Spleen (tissue), 11 donors: Measurements from ENCODE around the gene ZFYVE16. TPM values are rescaled to one million over a fixed set of nuclear protein-coding genes. Genes with fewer than 3 reads are reported as not detected.
"Not testable (repeated sequence)": the region's sequence is repeated elsewhere in the genome, so short reads cannot be mapped to it uniquely, and the experiment has no call there.

ENCODE experiments used
- DNase-seq: peaks from one replicate; pipeline ENCODE4 v3.0.0-alpha.2; 2020
- H3K27ac ChIP-seq, 8 donors: fragments of 200-600 bp; sonication (generic) in 7 of 8; 1 replicate in 4 of 8; 2 replicates in 4 of 8; pipeline versions ENCODE4 v1.5.0 to v1.8.0; 2016 to 2021; ENCODE audit warnings: inconsistent platforms in 4 of 8, mild to moderate bottlenecking in 4 of 8, moderate library complexity in 1 of 8
- H3K27me3 ChIP-seq, 7 donors: fragments of 200-600 bp; sonication (generic) in 6 of 7; replicated peaks in 1 of 7; 1 replicate in 4 of 7; 2 replicates in 3 of 7; pipeline versions ENCODE4 v1.5.0 to v1.8.0; 2016 to 2021; ENCODE audit warnings: inconsistent platforms in 3 of 7, mild to moderate bottlenecking in 1 of 7
- H3K36me3 ChIP-seq, 6 donors: fragments of 200-600 bp; sonication (generic) in 5 of 6; 1 replicate in 4 of 6; 2 replicates in 2 of 6; pipeline versions ENCODE4 v1.5.0 to v1.8.0; 2016 to 2021; ENCODE audit warnings: inconsistent platforms in 2 of 6
- H3K4me1 ChIP-seq, 6 donors: fragments of 200-600 bp; sonication (generic) in 5 of 6; 1 replicate in 3 of 6; 2 replicates in 3 of 6; pipeline versions ENCODE4 v1.5.0 to v1.8.0; 2016 to 2021; ENCODE audit warnings: inconsistent platforms in 3 of 6
- H3K4me3 ChIP-seq, 8 donors: fragments of 200-600 bp; sonication (generic) in 7 of 8; 1 replicate in 4 of 8; 2 replicates in 4 of 8; pipeline versions ENCODE4 v1.5.0 to v1.8.0; 2016 to 2021; ENCODE audit warnings: inconsistent platforms in 4 of 8, mild to moderate bottlenecking in 4 of 8, moderate library complexity in 2 of 8
- H3K9me3 ChIP-seq, 8 donors: fragments of 200-600 bp; sonication (generic) in 7 of 8; 1 replicate in 4 of 8; 2 replicates in 4 of 8; pipeline versions ENCODE4 v1.5.0 to v1.8.0; 2016 to 2021; ENCODE audit warnings: inconsistent platforms in 4 of 8
- POLR2A ChIP-seq, 3 donors: fragments of 450-650 bp; IDR thresholded peaks; one replicate each; pipeline ENCODE4 v1.5.1; 2017; ENCODE audit warnings: antibody characterized with exemption in 3 of 3, mild to moderate bottlenecking in 1 of 3
- POLR2AphosphoS5 ChIP-seq, 3 donors: sonication (generic); formaldehyde crosslinking; IDR thresholded peaks; one replicate each; pipeline ENCODE4 v1.5.1; 2017; ENCODE audit warnings: antibody characterized with exemption in 3 of 3
- WGBS, 5 donors: extraction: QIAGEN DNeasy Blood & Tissue Kit in 3 of 5; methylation state at CpG; one replicate each; pipeline versions ENCODE4 v1.1.5 to v1.1.7; 2013 to 2018; 5-methylcytosine and 5-hydroxymethylcytosine counted together
- intact Hi-C: fragments of 100-400 bp; cut with DNase I; formaldehyde crosslinking; loops from one replicate; pipeline ENCODE4 v1.15.0; 2023; ENCODE audit warnings: low total_unique reads
- polyA plus RNA-seq, 3 donors: library from polyadenylated mRNA; stranded (reverse); fragments of 200-250 nt; gene quantifications; one replicate each; pipeline ENCODE4 v1.2.1, GENCODE V29; 2013
- total RNA-seq, 7 donors: library from RNA; depleted of rRNA in 3 of 7; stranded (reverse); fragments of >200 nt in 3 of 7; fragmentation: NEBNext Ultra II Directional in 4 of 7; extraction: Animal tissue kit (Norgen Biotek cat#: 25700) in 4 of 7; gene quantifications; one replicate each; pipeline versions ENCODE4 v1.1.0 to v1.2.1, GENCODE V29; 2016 to 2021
- TF ChIP-seq, protein P1 (sequence below), 11 experiments: fragments of 200-600 bp in 7 of 11; fragments of 450-650 bp in 4 of 11; sonication (generic) in 4 of 11; IDR thresholded peaks in 8 of 11; conservative IDR thresholded peaks in 3 of 11; 1 replicate in 7 of 11; 2 replicates in 4 of 11; pipeline versions ENCODE4 v1.4.0 to v1.8.0; 2016 to 2021; ENCODE audit warnings: antibody characterized with exemption in 11 of 11, inconsistent platforms in 4 of 11, mild to moderate bottlenecking in 1 of 11
- donor health status: healthy with polysubstance abuse.
- donor health status: DM: no; HTN: no; CAD: no; lungs with moderate emphysema.
- donor health status: DM: no; HTN: no; CAD: no.
- donor health status: Bipolar disorder and iron deficiency.
- donor health status: healthy.
- donor health status: DM: no; HTN: no; CAD: no.
- donor health status: DM: yes; HTN: yes; CAD: no.

Gene ZFYVE16
- total and polyA plus RNA-seq, 10 donors, result 8.5 to 67.8 (median 51.7) TPM

DNA sequence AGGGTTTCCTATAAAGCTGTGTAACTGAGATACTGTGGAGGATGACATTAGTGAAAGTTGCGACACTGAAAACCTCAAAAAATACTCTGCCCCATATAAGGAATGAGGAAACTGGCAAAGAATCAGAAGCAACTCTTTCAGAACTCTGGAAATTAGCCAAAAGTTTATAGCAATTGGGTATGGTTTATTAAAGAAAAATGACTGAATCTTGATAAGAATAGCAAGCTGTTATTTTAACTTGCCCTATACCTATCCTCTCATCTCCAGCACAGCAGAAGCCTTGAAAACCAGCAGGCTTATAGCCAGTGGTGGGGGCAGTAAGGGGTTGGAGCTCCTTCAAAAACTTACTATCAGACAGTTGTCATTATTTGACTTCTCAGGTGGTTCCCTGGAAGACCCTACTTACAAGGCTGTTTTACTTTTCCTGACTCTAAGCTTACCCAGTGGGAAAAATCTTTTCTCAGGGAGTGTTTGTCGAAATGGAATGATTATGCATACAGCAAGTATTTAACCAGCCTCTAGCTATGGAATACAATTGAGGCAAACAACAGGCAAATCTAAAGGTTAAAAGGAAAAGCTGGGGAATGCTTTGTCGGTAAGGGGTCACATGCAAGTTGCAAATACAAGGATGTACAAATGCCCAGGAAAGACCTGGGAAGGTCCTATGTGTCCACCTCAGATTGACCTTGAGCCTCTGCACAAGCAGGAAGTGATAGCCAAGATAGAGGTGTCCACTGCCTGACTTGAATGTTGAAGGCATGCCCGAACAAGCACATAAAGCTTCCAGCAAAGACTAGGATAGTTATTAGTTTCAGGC lies 59.0 kb downstream of the ZFYVE16 start:
- no peak for TF ChIP-seq POLR2A (IDR thresholded peaks at IDR 0.05)
- TF ChIP-seq, protein P1, sequence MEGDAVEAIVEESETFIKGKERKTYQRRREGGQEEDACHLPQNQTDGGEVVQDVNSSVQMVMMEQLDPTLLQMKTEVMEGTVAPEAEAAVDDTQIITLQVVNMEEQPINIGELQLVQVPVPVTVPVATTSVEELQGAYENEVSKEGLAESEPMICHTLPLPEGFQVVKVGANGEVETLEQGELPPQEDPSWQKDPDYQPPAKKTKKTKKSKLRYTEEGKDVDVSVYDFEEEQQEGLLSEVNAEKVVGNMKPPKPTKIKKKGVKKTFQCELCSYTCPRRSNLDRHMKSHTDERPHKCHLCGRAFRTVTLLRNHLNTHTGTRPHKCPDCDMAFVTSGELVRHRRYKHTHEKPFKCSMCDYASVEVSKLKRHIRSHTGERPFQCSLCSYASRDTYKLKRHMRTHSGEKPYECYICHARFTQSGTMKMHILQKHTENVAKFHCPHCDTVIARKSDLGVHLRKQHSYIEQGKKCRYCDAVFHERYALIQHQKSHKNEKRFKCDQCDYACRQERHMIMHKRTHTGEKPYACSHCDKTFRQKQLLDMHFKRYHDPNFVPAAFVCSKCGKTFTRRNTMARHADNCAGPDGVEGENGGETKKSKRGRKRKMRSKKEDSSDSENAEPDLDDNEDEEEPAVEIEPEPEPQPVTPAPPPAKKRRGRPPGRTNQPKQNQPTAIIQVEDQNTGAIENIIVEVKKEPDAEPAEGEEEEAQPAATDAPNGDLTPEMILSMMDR (IDR thresholded peaks at IDR 0.05 in 8 of 11, conservative IDR thresholded peaks at IDR 0.05 in 3 of 11), result no peak
- TF ChIP-seq POLR2AphosphoS5 (IDR thresholded peaks at IDR 0.05), result no peak
- Histone ChIP-seq H3K36me3 (peaks cover 0 to 95% (median 49%) of the 10 kb centered on the region in 6 donors), H3K27ac (peak overlapping the region in 3 of 8 donors; percentile 13 to 39 (median 20)), H3K27me3 (no peaks in the 10 kb centered on the region), H3K9me3 (peaks cover 0 to 66% (median 50%) of the 10 kb centered on the region in 8 donors), H3K4me3 (no peak overlapping the region), H3K4me1 (peaks cover 0 to 15% (median 2%) of the 10 kb centered on the region in 6 donors)
- no peak for DNase-seq
- WGBS, 5 donors, result 60 to 76% (median 64%) methylated on average over 4 of the region's 4 CpGs
- intact Hi-C loops, result no loop called here

DNA sequence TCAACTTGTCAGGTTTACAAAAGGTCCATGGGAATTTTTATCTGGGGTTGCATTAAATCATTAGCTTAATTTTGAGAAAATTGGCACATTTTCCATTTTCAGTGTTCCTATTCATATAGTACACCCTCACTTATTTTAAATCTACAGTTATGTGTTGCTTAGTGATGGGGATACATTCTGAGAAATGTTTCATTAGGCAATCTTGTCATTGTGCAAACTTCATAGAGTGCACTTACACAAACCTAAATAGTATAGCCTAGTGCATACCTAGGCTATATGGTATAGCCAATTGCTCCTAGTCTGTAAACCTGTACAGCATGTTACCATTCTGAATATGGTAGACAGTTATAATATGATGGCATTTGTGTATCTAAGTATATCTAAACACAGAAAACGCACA lies 60.3 kb downstream of the ZFYVE16 start:
- Histone ChIP-seq H3K9me3 (peaks cover 0 to 57% (median 41%) of the 10 kb centered on the region in 8 donors), H3K36me3 (peaks cover 0 to 95% (median 40%) of the 10 kb centered on the region in 6 donors), H3K4me1 (peaks cover 0 to 15% (median 2%) of the 10 kb centered on the region in 6 donors), H3K4me3 (no peak overlapping the region), H3K27ac (no peak overlapping the region), H3K27me3 (no peaks in the 10 kb centered on the region)
- intact Hi-C loops, result no loop called here
- DNase-seq, result no peak
- WGBS, 5 donors, result 93 to 98% (median 97%) methylated on average over 1 of the region's 1 CpG
- TF ChIP-seq, protein P1 (IDR thresholded peaks at IDR 0.05 in 8 of 11, conservative IDR thresholded peaks at IDR 0.05 in 3 of 11), result no peak
- no peak for TF ChIP-seq POLR2AphosphoS5 (IDR thresholded peaks at IDR 0.05)
- TF ChIP-seq POLR2A (IDR thresholded peaks at IDR 0.05), result no peak

DNA sequence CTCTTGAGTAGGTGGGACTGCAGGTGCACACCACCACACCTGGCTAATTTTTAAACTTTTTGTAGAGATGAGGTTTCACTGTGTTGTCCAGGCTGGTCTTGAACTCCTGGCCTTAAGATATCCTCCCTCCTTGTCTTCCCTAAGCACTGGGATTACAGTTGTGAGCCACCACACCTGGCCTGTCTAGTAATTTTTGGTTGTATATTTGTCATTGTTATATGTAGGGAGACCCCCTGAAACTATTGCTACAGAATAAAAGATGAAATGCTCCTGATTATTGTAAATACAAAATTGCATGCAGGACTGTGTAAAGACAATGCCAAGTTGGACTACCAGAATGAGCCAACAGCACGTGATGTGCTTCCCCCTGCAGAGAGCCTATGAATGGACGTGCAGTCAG lies 62.8 kb downstream of the ZFYVE16 start:
- intact Hi-C loops, result not testable (repeated sequence)

DNA sequence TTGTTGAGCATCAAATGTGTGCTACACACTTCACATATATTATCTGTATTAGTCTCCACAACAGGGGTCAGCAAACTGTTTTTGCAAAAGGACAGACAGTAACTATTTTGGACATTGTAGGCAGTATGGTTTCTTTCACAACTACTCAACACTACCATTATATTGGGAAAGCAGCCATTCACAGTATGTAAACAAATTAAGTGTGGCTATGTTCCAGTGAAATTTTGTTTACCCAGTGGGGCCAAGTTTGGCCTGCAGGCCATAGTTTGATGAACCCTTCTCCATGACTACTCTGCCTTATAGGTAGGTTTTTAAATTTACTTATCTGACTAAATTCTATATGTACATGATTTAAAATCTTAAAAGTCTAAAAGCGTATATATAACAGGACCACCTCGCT lies 67.1 kb downstream of the ZFYVE16 start:
- TF ChIP-seq, protein P1 (IDR thresholded peaks at IDR 0.05 in 8 of 11, conservative IDR thresholded peaks at IDR 0.05 in 3 of 11), result no peak
- TF ChIP-seq POLR2AphosphoS5 (IDR thresholded peaks at IDR 0.05) (no peak), POLR2A (IDR thresholded peaks at IDR 0.05) (no peak)
- Histone ChIP-seq H3K36me3 (peaks cover 0 to 94% (median 46%) of the 10 kb centered on the region in 6 donors), H3K27me3 (no peaks in the 10 kb centered on the region), H3K4me3 (no peak overlapping the region), H3K4me1 (no peaks in the 10 kb centered on the region), H3K27ac (no peak overlapping the region), H3K9me3 (peaks cover 0 to 22% (median 18%) of the 10 kb centered on the region in 8 donors)
- no peak for DNase-seq
- intact Hi-C loops, result no loop called here
- 94 to 100% (median 100%) methylated on average over 2 of the region's 2 CpGs for WGBS, 5 donors

More for the DNA sequence above, 62.8 kb downstream of the ZFYVE16 start:
- DNase-seq, H3K4me3 ChIP-seq, H3K27me3 ChIP-seq, H3K27ac ChIP-seq: not testable (repeated sequence)
- peaks cover 0 to 95% (median 45%) of the 10 kb centered on the region in 6 donors for H3K36me3 ChIP-seq
- peaks cover 0 to 15% (median 2%) of the 10 kb centered on the region in 6 donors for H3K4me1 ChIP-seq
- WGBS, 5 donors, result 92 to 100% (median 94%) methylated on average over 1 to 2 of the region's 2 CpGs
- H3K9me3 ChIP-seq, result peaks cover 0 to 32% (median 19%) of the 10 kb centered on the region in 8 donors
